ENCODE results near the gene MALRD1.

DNA sequence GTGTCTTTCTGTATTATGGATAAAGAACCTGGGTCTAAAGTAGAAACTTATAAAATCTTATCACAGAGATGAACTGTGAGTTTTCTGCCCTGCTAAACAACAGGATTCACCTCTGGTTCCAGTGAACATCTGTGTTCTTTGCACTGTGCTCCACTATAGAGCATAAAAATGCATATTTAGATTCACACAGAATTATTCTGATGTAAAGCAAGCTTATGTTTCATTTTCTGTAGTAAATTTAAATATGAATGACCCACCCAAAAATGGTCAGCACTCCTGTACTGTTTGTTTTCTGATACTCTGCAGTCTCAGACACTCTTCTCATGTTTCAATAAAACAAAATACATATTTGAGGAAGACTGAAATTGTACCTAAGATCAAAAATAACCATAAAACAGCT is 563.2 kb downstream of the MALRD1 start:
- TF ChIP-seq, protein P1, sequence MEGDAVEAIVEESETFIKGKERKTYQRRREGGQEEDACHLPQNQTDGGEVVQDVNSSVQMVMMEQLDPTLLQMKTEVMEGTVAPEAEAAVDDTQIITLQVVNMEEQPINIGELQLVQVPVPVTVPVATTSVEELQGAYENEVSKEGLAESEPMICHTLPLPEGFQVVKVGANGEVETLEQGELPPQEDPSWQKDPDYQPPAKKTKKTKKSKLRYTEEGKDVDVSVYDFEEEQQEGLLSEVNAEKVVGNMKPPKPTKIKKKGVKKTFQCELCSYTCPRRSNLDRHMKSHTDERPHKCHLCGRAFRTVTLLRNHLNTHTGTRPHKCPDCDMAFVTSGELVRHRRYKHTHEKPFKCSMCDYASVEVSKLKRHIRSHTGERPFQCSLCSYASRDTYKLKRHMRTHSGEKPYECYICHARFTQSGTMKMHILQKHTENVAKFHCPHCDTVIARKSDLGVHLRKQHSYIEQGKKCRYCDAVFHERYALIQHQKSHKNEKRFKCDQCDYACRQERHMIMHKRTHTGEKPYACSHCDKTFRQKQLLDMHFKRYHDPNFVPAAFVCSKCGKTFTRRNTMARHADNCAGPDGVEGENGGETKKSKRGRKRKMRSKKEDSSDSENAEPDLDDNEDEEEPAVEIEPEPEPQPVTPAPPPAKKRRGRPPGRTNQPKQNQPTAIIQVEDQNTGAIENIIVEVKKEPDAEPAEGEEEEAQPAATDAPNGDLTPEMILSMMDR (conservative IDR thresholded peaks at IDR 0.05 in 1 of 2, IDR thresholded peaks at IDR 0.05 in 1 of 2; ENCODE audit: low read depth in 1 of 2, low read length in 2 of 2), result no peak
- TF ChIP-seq EZH2 (IDR thresholded peaks at IDR 0.05; ENCODE audit: low read length, missing control alignments), result no peak

Data from fibroblast of lung (primary cell).